Stimulated activated naive CD8-positive, alpha-beta T cell treated with anti-CD3 and anti-CD28 coated beads, Interleukin-15, Interleukin-2, amounts not matched to agents 100 ng/mL and 50 ng/mL, for 24 hours (primary cell): Measurements from ENCODE around the gene ING5.
"Not testable (repeated sequence)": the region's sequence is repeated elsewhere in the genome, so short reads cannot be mapped to it uniquely, and the experiment has no call there.

Experiments
- H3K27ac Mint-ChIP-seq: one replicate; pipeline ENCODE4 v1.8.0; 2021; ENCODE audit warnings: mild to moderate bottlenecking, mixed read lengths
- H3K27me3 Mint-ChIP-seq: one replicate; pipeline ENCODE4 v1.8.0; 2021; ENCODE audit warnings: mixed read lengths
- H3K36me3 Mint-ChIP-seq: one replicate; pipeline ENCODE4 v1.8.0; 2021; ENCODE audit warnings: low read depth, mixed read lengths
- H3K4me1 Mint-ChIP-seq: one replicate; pipeline ENCODE4 v1.8.0; 2021; ENCODE audit warnings: low read depth, mixed read lengths
- H3K4me3 Mint-ChIP-seq: one replicate; pipeline ENCODE4 v1.8.0; 2021; ENCODE audit warnings: mild to moderate bottlenecking, mixed read lengths
- H3K9me3 Mint-ChIP-seq: one replicate; pipeline ENCODE4 v1.8.0; 2021; ENCODE audit warnings: mixed read lengths

ING5 gene

DNA sequence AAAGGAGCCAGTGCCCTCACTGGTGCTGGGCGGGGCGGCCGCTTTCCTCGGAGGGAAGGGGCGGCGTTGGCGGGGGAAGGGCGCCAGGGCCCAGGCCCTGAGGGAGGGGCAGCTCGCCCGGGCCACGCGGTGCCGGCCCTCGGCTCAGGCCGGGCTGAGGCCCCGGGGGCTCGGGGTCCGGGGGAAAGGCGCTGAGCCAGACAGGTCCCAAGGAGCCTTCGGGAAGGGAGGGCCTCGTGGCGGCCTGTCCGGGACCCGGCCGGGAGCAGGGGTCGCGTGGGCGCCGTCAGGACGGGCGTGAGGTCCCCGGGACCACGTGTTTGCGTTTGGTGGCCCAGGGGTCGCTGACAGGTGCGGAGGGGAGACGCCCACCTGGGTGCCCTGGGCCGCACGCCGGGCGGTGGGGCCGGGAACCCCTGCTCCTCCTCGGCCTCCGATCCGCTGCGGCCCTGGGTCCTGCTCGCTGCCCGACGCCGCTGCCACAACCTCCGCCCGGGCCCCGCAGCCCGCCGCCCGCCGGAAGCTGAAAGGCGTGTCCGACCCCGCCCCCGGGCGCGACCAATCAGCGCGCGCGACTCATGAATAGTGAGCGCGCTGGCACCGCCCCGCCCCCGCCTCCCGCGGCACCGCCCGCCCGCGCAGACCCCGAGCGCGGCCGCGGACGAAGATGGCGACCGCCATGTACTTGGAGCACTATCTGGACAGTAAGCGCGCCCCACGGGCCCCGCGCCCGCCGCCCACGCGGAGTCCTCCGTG is at the start of gene ING5:
Gene ING5, plus strand, starts transcription at position 641 of the 756 bp plus-strand sequence. Its CDS starts 27 bp downstream, at position 668.
- Mint-ChIP-seq H3K4me1 (peaks cover 32% of the 10 kb centered on the region), H3K36me3 (peaks cover 31% of the 10 kb centered on the region), H3K4me3 (peak within 1 kb of the TSS; percentile 92), H3K9me3 (no peaks in the 10 kb centered on the region), H3K27me3 (no peaks in the 10 kb centered on the region), H3K27ac (peak within 1 kb of the TSS; percentile 95)

DNA sequence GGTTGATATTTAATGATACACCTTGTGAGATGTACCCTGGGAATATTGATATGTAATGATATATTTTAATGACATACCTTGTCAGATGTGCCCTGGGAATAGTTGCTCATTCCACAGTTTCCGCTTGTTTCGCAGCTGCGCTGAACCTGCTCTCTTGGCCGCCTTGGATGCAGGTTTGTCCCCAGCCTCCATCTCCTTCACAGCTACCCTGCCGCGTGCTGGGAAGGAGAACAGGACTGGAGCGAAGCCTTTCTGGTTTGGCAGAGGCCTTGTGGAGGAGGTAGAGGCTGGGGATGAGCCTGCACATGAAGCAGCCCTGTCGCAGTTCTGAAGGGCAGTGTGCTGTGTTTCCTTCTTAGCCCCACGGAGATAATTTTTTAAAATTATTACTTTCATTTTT is 49.7 kb upstream of the ING5 start:
- Mint-ChIP-seq H3K27me3 (no peaks in the 10 kb centered on the region), H3K9me3 (no peaks in the 10 kb centered on the region), H3K4me3 (no peak overlapping the region), H3K27ac (peak overlapping the region; percentile 11), H3K36me3 (peaks cover 48% of the 10 kb centered on the region), H3K4me1 (no peaks in the 10 kb centered on the region)

DNA sequence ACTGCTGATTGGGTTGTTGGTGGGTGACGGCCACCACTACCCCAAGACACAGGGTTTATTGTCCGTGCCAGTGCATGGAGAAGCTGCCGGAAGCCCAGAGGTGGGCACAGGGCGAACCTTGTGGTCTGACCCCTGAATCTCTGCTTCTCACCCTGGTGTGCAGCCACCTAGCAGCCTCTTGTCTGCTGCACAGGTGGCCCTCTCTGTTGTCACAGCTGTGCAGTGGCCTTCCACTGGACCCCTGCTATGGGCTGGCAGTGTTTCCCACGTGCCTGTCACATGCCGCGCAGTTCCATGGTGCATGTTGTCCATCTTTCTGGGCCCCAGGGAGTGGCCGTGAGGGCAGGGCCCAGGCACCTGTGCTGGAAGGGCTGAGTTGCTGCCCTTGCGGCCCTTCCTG is 49.1 kb upstream of the ING5 start:
- Mint-ChIP-seq H3K27ac (no peak overlapping the region), H3K4me3 (no peak overlapping the region), H3K27me3 (no peaks in the 10 kb centered on the region), H3K4me1 (no peaks in the 10 kb centered on the region), H3K36me3 (peaks cover 53% of the 10 kb centered on the region), H3K9me3 (no peaks in the 10 kb centered on the region)

DNA sequence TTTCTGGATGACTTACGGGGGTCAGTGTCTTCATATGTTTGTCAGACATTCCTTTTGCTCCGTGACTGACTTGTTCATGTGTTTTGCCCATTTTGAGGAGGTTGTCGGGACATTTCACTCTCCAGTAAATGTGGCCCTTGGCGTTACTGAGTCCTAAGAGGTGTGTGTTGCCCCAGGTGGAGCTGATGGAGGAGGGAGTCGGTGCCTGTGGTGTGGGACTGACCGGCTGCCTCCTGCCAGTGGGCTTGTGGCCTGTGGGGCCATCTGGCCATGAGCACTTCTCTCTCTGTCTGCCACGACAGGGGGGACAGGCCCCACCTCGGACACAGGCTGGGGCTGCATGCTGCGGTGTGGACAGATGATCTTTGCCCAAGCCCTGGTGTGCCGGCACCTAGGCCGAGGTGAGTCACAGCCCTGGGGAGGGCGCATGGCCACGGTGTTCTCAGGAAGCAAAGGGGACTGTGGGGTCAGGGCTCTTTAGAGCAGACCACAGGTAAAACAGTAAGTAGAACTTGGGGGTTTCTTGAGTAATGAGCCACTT is 48.6 kb upstream of the ING5 start:
- Mint-ChIP-seq H3K27ac (no peak overlapping the region), H3K9me3 (no peaks in the 10 kb centered on the region), H3K4me3 (no peak overlapping the region), H3K36me3 (peaks cover 55% of the 10 kb centered on the region), H3K27me3 (no peaks in the 10 kb centered on the region), H3K4me1 (no peaks in the 10 kb centered on the region)

DNA sequence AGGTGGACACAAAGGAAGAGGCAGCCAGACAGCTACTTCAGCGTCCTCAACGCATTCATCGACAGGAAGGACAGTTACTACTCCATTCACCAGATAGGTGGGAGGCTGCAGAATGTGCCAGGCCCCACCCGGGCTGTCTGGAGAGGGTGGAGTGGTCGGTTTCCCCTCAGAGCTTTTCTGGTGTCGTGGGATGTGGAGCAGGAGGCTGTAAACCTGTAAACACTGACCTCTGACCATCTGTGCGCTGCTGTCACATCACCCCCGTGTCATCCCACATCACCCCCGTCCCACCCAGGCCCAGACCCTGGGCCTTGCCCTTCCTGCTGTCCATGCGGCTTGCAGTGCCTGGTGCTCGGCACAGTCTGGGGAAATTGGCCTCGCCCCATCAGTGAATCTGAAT is 47.3 kb upstream of the ING5 start:
- Mint-ChIP-seq H3K27me3 (no peaks in the 10 kb centered on the region), H3K4me1 (no peaks in the 10 kb centered on the region), H3K36me3 (peaks cover 63% of the 10 kb centered on the region), H3K4me3 (no peak overlapping the region), H3K27ac (no peak overlapping the region), H3K9me3 (no peaks in the 10 kb centered on the region)

DNA sequence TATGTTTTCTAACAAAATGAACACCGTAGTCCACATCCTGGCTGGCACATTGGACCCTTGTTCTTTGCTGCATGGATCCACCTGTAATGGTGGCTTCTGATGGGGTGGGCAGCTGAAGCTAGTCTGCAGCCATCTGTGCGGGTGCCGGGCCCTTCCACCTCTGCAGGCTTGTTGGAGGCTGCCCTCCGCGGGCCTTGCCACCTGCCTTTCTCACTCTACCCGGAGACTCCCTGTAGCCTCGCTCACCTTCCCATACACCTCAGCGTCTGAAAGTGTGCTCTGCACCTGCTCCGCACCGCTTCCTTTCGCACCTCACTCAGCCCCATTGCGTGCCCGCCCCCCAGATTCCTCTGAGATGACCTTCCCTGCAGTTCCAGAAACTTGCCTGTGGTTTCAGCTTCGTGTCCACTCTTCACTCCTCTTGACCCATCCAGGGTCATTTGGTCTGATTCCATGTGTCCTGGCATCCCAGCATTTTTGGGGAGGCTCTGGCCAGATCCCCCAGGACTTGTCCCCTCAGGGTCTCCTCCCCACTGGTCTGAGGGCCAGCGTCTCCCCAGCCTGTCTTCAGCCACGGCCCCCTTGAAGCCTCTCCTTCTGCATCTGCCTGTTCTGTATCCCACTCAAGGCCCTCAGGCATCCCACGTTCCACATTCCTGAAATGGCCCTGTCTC is 46.2 kb upstream of the ING5 start:
- Mint-ChIP-seq H3K4me1 (no peaks in the 10 kb centered on the region), H3K27ac (no peak overlapping the region), H3K9me3 (no peaks in the 10 kb centered on the region), H3K27me3 (no peaks in the 10 kb centered on the region), H3K36me3 (peaks cover 71% of the 10 kb centered on the region), H3K4me3 (no peak overlapping the region)

DNA sequence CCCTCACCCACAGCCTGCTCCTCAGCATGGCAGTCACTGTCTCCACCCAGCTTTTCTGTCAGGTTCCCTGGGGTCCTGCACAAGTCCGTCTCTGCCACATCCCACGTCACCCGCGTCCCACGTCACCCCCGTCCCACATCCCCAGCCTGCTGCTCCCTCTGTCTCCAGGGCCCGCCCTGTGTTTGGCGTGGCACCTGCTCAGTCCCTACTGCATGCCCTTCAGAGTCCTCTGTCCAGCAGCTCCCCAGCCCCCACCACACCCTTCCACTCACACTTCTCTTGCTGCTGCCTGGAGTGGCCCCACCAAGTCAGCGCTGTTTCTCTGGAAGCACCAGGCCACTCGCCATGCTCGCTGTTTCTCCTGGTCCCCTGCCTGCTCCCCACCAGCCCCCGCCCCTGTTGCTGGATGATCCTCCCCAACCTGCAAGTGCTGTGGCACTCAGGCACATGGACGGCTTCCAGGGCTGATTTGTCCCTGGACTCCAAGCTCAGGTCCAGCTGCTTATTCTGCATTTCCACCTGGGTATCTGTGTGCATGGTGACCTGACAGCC is 45.6 kb upstream of the ING5 start:
- Mint-ChIP-seq H3K9me3 (no peaks in the 10 kb centered on the region), H3K4me1 (no peaks in the 10 kb centered on the region), H3K27me3 (no peaks in the 10 kb centered on the region), H3K4me3 (no peak overlapping the region), H3K36me3 (peaks cover 66% of the 10 kb centered on the region), H3K27ac (no peak overlapping the region)

DNA sequence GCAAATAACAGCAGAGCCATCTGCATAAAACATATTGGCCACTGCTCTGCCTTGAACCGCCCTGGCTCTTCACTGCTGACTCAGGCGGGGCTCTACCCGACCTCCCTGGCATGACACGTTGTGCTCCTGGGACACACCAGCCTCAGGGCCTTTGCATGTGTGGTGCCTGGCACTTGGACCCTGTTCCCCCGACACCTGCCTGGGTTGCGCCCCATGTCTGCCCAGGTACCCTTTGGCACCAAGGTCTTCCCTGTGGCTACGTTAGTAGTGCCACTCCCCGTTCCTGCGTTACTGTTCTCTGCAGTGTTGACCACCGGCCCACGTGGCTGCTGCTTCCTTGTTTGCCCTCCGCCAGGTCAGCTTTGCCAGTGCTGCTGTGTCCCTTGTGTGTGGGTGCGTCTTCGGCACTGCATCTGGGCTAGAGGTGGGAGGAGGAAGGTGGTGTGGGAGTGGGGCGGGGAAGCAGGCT is 44.0 kb upstream of the ING5 start:
- no peak overlapping the region for H3K4me3 Mint-ChIP-seq
- peaks cover 61% of the 10 kb centered on the region for H3K36me3 Mint-ChIP-seq
- no peaks in the 10 kb centered on the region for H3K27me3 Mint-ChIP-seq
- no peaks in the 10 kb centered on the region for H3K9me3 Mint-ChIP-seq
- H3K27ac Mint-ChIP-seq = no peak overlapping the region
- H3K4me1 Mint-ChIP-seq = no peaks in the 10 kb centered on the region

DNA sequence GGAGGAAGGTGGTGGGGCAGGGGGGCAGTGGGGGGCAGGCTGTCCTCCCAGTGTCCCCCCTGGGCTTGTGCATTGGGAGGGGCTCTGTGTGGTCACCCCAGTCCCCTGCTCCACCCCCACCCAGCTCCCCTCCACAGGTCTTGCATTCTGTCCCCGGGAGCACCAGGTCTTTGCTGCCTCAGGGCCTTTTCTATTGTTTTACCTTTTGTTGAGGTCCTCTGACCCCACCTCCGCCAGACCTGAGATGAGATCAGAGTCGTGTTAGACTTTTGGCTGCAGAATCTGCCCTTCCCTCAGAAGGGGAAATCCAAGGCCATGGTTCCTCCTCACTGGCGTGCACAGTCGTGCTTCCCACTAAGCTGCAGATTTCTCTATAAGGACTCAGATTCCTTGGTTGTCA is 43.5 kb upstream of the ING5 start:
- H3K4me3 Mint-ChIP-seq = no peak overlapping the region
- no peaks in the 10 kb centered on the region for H3K27me3 Mint-ChIP-seq
- no peak overlapping the region for H3K27ac Mint-ChIP-seq
- peaks cover 58% of the 10 kb centered on the region for H3K36me3 Mint-ChIP-seq
- no peaks in the 10 kb centered on the region for H3K4me1 Mint-ChIP-seq
- no peaks in the 10 kb centered on the region for H3K9me3 Mint-ChIP-seq

DNA sequence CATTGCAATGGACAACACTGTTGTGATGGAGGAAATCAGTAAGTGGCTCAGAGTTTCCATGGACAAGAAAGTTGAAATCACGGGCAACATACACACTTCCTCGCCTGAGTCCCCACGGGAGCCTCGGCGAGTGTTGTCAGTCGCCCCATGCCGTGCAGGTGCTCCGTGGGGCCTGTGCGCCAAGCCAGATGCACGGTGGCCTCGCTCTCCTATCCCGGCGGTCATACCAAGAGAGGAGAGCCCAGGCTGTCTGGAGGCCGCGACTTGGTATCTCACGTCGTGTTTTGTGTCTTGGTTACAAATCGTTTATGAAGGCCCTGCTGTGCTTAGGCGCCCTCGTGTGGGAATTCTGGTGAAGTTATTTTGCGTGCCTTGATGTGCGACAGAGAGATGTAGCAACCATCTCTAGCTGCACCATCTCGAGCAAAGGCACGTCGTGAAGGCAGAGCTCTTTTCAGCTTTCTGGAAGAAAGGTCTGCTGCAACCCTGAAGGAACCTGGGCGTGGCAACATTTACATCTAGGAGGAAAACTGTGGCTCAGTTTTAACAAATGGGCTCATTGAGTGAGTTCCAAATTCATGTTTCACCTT is 42.6 kb upstream of the ING5 start:
- H3K27me3 Mint-ChIP-seq = no peaks in the 10 kb centered on the region
- no peaks in the 10 kb centered on the region for H3K9me3 Mint-ChIP-seq
- H3K4me3 Mint-ChIP-seq = no peak overlapping the region
- H3K36me3 Mint-ChIP-seq = peaks cover 60% of the 10 kb centered on the region
- H3K4me1 Mint-ChIP-seq = no peaks in the 10 kb centered on the region
- no peak overlapping the region for H3K27ac Mint-ChIP-seq

DNA sequence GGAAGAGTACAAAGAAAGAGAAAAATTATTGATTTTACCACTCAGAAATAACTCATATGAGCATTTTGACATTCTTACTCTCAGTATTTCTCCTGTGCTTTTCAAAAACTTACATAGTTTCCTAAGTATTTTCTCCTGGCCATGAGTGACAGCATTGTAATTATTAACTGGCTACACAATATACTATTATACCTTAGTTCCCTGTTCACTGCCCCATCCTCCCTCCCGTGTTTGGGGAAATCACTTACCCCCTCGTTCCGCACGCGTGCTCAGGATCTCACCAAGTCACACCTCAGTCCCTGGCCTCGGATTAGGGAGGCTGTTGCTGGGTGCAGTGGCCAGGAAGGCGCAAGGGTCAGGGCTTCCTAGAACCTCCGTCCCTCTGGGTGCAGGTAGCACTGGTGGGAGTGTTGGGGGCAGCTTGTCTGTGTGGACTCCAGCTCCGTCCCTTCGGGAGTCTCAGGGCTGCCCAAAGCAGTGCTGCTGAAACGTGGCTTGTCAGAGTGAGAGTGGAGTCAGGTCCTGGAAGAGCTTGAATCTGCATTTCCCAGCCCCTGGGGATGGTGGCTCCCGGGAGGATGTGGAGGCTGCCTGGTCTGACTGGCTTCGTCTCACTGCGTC is 41.1 kb upstream of the ING5 start:
- Mint-ChIP-seq H3K4me3 (no peak overlapping the region), H3K27ac (no peak overlapping the region), H3K9me3 (no peaks in the 10 kb centered on the region), H3K36me3 (peaks cover 49% of the 10 kb centered on the region), H3K4me1 (peaks cover 11% of the 10 kb centered on the region), H3K27me3 (no peaks in the 10 kb centered on the region)

DNA sequence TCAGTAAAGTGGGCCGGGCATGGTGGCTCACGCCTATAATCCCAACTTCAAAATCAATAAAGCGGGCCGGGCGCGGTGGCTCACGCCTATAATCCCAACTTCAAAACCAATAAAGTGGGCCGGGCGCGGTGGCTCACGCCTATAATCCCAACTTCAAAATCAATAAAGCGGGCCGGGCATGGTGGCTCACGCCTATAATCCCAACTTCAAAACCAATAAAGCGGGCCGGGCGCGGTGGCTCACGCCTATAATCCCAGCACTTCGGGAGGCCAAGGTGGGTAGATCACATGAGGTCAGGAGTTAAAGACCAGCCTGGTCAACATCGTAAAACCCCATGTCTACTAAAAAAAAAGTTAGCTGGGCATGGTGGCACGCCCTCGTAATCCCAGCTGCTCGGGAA is 39.1 kb upstream of the ING5 start:
- H3K9me3 Mint-ChIP-seq, H3K4me3 Mint-ChIP-seq, H3K27me3 Mint-ChIP-seq, H3K27ac Mint-ChIP-seq: not testable (repeated sequence)
- Mint-ChIP-seq H3K4me1 (peaks cover 13% of the 10 kb centered on the region), H3K36me3 (peaks cover 44% of the 10 kb centered on the region)

DNA sequence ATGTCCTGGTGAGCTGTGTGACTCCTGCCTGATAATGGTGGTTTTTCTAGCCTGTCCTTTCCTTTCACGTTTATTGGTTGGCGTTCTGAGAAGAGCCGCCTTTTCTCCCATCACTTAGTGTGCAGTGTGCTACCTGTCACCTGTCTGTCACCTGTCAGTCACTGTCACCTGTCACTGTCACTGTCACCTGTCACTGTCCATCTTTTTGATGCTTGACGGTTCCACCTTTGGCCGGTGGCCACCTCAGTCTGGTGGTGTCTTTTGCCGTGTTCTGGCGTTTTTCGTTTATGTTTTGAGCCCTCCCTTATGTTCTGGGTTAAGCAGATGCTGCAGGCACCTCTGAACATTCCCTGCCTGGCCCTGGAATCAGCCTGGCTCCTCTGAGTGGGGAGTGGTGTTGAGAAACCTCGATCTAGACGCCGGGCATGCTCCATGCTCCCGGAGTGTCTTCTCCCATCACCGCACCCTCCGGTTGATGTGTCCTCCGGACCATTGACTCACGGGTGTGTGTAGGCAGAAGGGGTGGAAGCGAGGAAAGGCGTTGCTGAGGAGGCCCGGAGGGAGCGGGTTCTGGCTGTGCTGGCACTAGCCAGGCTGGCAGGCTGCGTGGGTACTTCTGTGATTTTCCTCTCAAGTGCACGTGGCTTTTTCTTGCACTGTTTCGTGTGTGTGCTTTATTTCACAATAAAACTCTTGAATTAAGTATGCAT is 36.0 kb upstream of the ING5 start:
- Mint-ChIP-seq H3K4me3 (no peak overlapping the region), H3K27me3 (no peaks in the 10 kb centered on the region), H3K27ac (no peak overlapping the region), H3K4me1 (peaks cover 13% of the 10 kb centered on the region), H3K36me3 (peaks cover 32% of the 10 kb centered on the region), H3K9me3 (no peaks in the 10 kb centered on the region)
